ENCODE data around the gene TAS2R40.
"Not testable (repeated sequence)": the region's sequence is repeated elsewhere in the genome, so short reads cannot be mapped to it uniquely, and the experiment has no call there.

DNA sequence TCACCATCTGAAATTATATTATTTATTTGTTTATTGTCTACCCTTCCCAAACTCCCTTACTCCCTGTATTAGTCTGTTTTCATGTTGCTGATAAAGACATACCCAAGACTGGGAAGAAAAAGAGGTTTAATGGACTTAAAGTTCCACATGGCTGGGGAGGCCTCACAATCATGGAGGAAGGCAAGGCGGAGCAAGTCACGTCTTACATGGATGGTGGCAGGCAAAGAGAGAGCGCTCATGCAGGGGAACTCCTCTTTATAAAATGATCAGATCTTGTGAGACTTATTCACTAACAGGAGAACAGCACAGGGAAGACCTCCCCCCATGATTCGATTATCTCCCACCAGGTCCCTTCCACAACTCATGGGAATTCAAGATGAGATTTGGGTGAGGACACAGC lies 8.4 kb upstream of the TAS2R40 start:
- TF ChIP-seq CTCF (IDR thresholded peaks at IDR 0.05); POLR2AphosphoS5 (IDR thresholded peaks at IDR 0.05; ENCODE audit: low read depth, low read length): not testable (repeated sequence)
- TF ChIP-seq, protein P1, sequence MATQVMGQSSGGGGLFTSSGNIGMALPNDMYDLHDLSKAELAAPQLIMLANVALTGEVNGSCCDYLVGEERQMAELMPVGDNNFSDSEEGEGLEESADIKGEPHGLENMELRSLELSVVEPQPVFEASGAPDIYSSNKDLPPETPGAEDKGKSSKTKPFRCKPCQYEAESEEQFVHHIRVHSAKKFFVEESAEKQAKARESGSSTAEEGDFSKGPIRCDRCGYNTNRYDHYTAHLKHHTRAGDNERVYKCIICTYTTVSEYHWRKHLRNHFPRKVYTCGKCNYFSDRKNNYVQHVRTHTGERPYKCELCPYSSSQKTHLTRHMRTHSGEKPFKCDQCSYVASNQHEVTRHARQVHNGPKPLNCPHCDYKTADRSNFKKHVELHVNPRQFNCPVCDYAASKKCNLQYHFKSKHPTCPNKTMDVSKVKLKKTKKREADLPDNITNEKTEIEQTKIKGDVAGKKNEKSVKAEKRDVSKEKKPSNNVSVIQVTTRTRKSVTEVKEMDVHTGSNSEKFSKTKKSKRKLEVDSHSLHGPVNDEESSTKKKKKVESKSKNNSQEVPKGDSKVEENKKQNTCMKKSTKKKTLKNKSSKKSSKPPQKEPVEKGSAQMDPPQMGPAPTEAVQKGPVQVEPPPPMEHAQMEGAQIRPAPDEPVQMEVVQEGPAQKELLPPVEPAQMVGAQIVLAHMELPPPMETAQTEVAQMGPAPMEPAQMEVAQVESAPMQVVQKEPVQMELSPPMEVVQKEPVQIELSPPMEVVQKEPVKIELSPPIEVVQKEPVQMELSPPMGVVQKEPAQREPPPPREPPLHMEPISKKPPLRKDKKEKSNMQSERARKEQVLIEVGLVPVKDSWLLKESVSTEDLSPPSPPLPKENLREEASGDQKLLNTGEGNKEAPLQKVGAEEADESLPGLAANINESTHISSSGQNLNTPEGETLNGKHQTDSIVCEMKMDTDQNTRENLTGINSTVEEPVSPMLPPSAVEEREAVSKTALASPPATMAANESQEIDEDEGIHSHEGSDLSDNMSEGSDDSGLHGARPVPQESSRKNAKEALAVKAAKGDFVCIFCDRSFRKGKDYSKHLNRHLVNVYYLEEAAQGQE (IDR thresholded peaks at IDR 0.05; ENCODE audit: insufficient read depth in 1 of 2, low read depth in 2 of 2, low read length in 1 of 2) = not testable (repeated sequence)
